ENCODE data around the gene CLCN2.

The CLCN2 gene

GRCh38 chr3:184380627-184381260 is 19.3 kb upstream of the CLCN2 start:
- no peak for DNase-seq

- peak; percentile 11 for DNase-seq
These were observed 18.8 kb upstream of the CLCN2 start for GRCh38 chr3:184380185-184380626.

GRCh38 chr3:184379358-184380184 is 18.2 kb upstream of the CLCN2 start, which contains the start of gene CHRD:
CHRD (plus strand) TSS chr3:184380054; CDS start chr3:184380319, 265 bp downstream.
- DNase-seq, result no peak

- no peak for DNase-seq
These were observed 17.4 kb upstream of the CLCN2 start for GRCh38 chr3:184378651-184379357.

- peak; percentile 89 for DNase-seq
These were observed 16.6 kb upstream of the CLCN2 start, which contains the start of gene THPO for GRCh38 chr3:184377882-184378445. THPO (minus strand) TSS chr3:184378207; CDS start chr3:184376259, 1,948 bp downstream.

- peak; percentile 43 for DNase-seq
These were observed 16.0 kb upstream of the CLCN2 start for GRCh38 chr3:184377374-184377773.

GRCh38 chr3:184375747-184376461 is 14.5 kb upstream of the CLCN2 start:
- no peak for DNase-seq

- no peak for DNase-seq
These were observed 12.0 kb upstream of the CLCN2 start for GRCh38 chr3:184373422-184373821.

GRCh38 chr3:184372911-184373310 is 11.5 kb upstream of the CLCN2 start:
- peak; percentile 29 for DNase-seq

GRCh38 chr3:184372296-184372821 is 11.0 kb upstream of the CLCN2 start:
- DNase-seq, result no peak

- peak; percentile 91 for DNase-seq
These were observed 10.2 kb upstream of the CLCN2 start for GRCh38 chr3:184371570-184372018.

- DNase-seq, result no peak
These were observed 7.3 kb upstream of the CLCN2 start for GRCh38 chr3:184368586-184369183.

GRCh38 chr3:184368116-184368515 is 6.7 kb upstream of the CLCN2 start:
- no peak for DNase-seq

GRCh38 chr3:184366619-184367289 is 5.3 kb upstream of the CLCN2 start:
- no peak for DNase-seq

- DNase-seq, result peak; percentile 96
These were observed 1.5 kb upstream of the CLCN2 start for GRCh38 chr3:184362668-184363546.

- peak; percentile 93 for DNase-seq
These were observed 695 bp upstream of the CLCN2 start for GRCh38 chr3:184361932-184362667.

GRCh38 chr3:184360929-184361531 is 375 bp downstream of the CLCN2 start:
- DNase-seq, result no peak

GRCh38 chr3:184360070-184360928 is 1.1 kb downstream of the CLCN2 start:
- DNase-seq, result no peak
